Non-pigmented ciliary epithelial cell (primary cell): ENCODE results near the gene TRMT112.

Source experiments
- DNase-seq: peaks from one replicate; pipeline ENCODE4 v3.0.0-alpha.2; 2010; ENCODE audit warnings: low read depth

The TRMT112 gene

GRCh38 chr11:64291752-64292459, 25.5 kb downstream of the TRMT112 start:
- DNase-seq, result no peak

- no peak for DNase-seq
Measured at GRCh38 chr11:64291262-64291751, 26.1 kb downstream of the TRMT112 start, which contains the start of gene KCNK4. KCNK4 (plus strand) TSS chr11:64291302; CDS start chr11:64293019, 1,717 bp downstream.

- no peak for DNase-seq
Measured at GRCh38 chr11:64290352-64291261, 26.8 kb downstream of the TRMT112 start.

GRCh38 chr11:64289002-64289564, 28.3 kb downstream of the TRMT112 start:
- no peak for DNase-seq

- DNase-seq, result no peak
Measured at GRCh38 chr11:64288353-64288750, 29.0 kb downstream of the TRMT112 start.

GRCh38 chr11:64287676-64288352, 29.5 kb downstream of the TRMT112 start:
- DNase-seq, result no peak

- DNase-seq, result no peak
Measured at GRCh38 chr11:64286801-64287159, 30.6 kb downstream of the TRMT112 start.

- DNase-seq, result no peak
Measured at GRCh38 chr11:64285885-64286800, 31.2 kb downstream of the TRMT112 start.

- no peak for DNase-seq
Measured at GRCh38 chr11:64284962-64285884, 32.1 kb downstream of the TRMT112 start, which contains the start of gene GPR137. GPR137 (plus strand) TSS chr11:64285848; CDS start chr11:64286525, 677 bp downstream.

GRCh38 chr11:64284048-64284961, 33.1 kb downstream of the TRMT112 start, which contains the start of gene BAD:
BAD (minus strand) TSS chr11:64284665; CDS start chr11:64284368, 297 bp downstream.
- DNase-seq, result peak; percentile 54

GRCh38 chr11:64283092-64283491, 34.3 kb downstream of the TRMT112 start:
- DNase-seq, result no peak

- no peak for DNase-seq
Measured at GRCh38 chr11:64281957-64282770, 35.2 kb downstream of the TRMT112 start.

GRCh38 chr11:64278576-64279190, 38.7 kb downstream of the TRMT112 start:
- DNase-seq, result no peak

- DNase-seq, result no peak
Measured at GRCh38 chr11:64276653-64277431, 40.5 kb downstream of the TRMT112 start.

GRCh38 chr11:64275841-64276240, 41.5 kb downstream of the TRMT112 start:
- DNase-seq, result no peak
